Measurements from ENCODE around the gene PAX9.

The PAX9 gene

GRCh38 chr14:36655963-36656686 lies 5.5 kb upstream of the PAX9 start:
- Histone ChIP-seq H3K36me3 (ENCODE audit: low read length) (no peaks in the 10 kb centered on the region), H3K9me2 (replicated peaks; ENCODE audit: insufficient read depth, low read length) (no peaks in the 10 kb centered on the region), H3K27me3 (ENCODE audit: low read length) (no peaks in the 10 kb centered on the region), H4K20me1 (ENCODE audit: low read depth, low read length) (no peaks in the 10 kb centered on the region), H3K9ac (ENCODE audit: low read length) (no peak overlapping the region), H2AFZ (ENCODE audit: low read depth, low read length, severe bottlenecking) (no peak overlapping the region), H3K4me3 (ENCODE audit: insufficient read depth, low read length, poor library complexity, severe bottlenecking) (no peak overlapping the region), H3F3A (ENCODE audit: insufficient read depth) (no peaks in the 10 kb centered on the region), H3K27ac (ENCODE audit: low read depth, low read length) (no peak overlapping the region), H3K9me3 (ENCODE audit: insufficient read depth, low read length) (no peaks in the 10 kb centered on the region), H3K4me2 (ENCODE audit: low read depth, low read length, poor library complexity, severe bottlenecking) (no peak overlapping the region), H3K79me2 (ENCODE audit: insufficient read depth, low read length) (no peaks in the 10 kb centered on the region)
- no peak for TF ChIP-seq EZH2phosphoT487 (conservative IDR thresholded peaks at IDR 0.05; ENCODE audit: low read length)
- TF ChIP-seq CTCF (IDR thresholded peaks at IDR 0.05; ENCODE audit: insufficient read depth, low read length, poor library complexity, severe bottlenecking) = no peak

GRCh38 chr14:36656687-36657398 lies 4.8 kb upstream of the PAX9 start:
- no peak overlapping the region for H3K4me2 ChIP-seq (ENCODE audit: low read depth, low read length, poor library complexity, severe bottlenecking)
- H3K36me3 ChIP-seq (ENCODE audit: low read length) = no peaks in the 10 kb centered on the region
- no peaks in the 10 kb centered on the region for H3K27me3 ChIP-seq (ENCODE audit: low read length)
- TF ChIP-seq CTCF (IDR thresholded peaks at IDR 0.05; ENCODE audit: insufficient read depth, low read length, poor library complexity, severe bottlenecking) (no peak), EZH2phosphoT487 (conservative IDR thresholded peaks at IDR 0.05; ENCODE audit: low read length) (no peak)
- no peaks in the 10 kb centered on the region for H3K79me2 ChIP-seq (ENCODE audit: insufficient read depth, low read length)
- H3K4me3 ChIP-seq (ENCODE audit: insufficient read depth, low read length, poor library complexity, severe bottlenecking) = no peak overlapping the region
- H3K9me2 ChIP-seq (replicated peaks; ENCODE audit: insufficient read depth, low read length) = no peaks in the 10 kb centered on the region
- H3K9ac ChIP-seq (ENCODE audit: low read length) = no peak overlapping the region
- no peaks in the 10 kb centered on the region for H3K9me3 ChIP-seq (ENCODE audit: insufficient read depth, low read length)
- no peaks in the 10 kb centered on the region for H4K20me1 ChIP-seq (ENCODE audit: low read depth, low read length)
- no peak overlapping the region for H2AFZ ChIP-seq (ENCODE audit: low read depth, low read length, severe bottlenecking)
- H3F3A ChIP-seq (ENCODE audit: insufficient read depth) = no peaks in the 10 kb centered on the region
- H3K27ac ChIP-seq (ENCODE audit: low read depth, low read length) = no peak overlapping the region

- H3K4me3 ChIP-seq (ENCODE audit: insufficient read depth, low read length, poor library complexity, severe bottlenecking) = no peak overlapping the region
- H2AFZ ChIP-seq (ENCODE audit: low read depth, low read length, severe bottlenecking) = no peak overlapping the region
- H3K9me3 ChIP-seq (ENCODE audit: insufficient read depth, low read length) = no peaks in the 10 kb centered on the region
- H3K36me3 ChIP-seq (ENCODE audit: low read length) = no peaks in the 10 kb centered on the region
- no peak overlapping the region for H3K27ac ChIP-seq (ENCODE audit: low read depth, low read length)
- no peaks in the 10 kb centered on the region for H3K79me2 ChIP-seq (ENCODE audit: insufficient read depth, low read length)
- H3K4me2 ChIP-seq (ENCODE audit: low read depth, low read length, poor library complexity, severe bottlenecking) = no peak overlapping the region
- H3F3A ChIP-seq (ENCODE audit: insufficient read depth) = no peaks in the 10 kb centered on the region
- H3K9ac ChIP-seq (ENCODE audit: low read length) = no peak overlapping the region
- no peaks in the 10 kb centered on the region for H4K20me1 ChIP-seq (ENCODE audit: low read depth, low read length)
- TF ChIP-seq EZH2phosphoT487 (conservative IDR thresholded peaks at IDR 0.05; ENCODE audit: low read length) (no peak), CTCF (IDR thresholded peaks at IDR 0.05; ENCODE audit: insufficient read depth, low read length, poor library complexity, severe bottlenecking) (no peak)
- no peaks in the 10 kb centered on the region for H3K27me3 ChIP-seq (ENCODE audit: low read length)
- H3K9me2 ChIP-seq (replicated peaks; ENCODE audit: insufficient read depth, low read length) = no peaks in the 10 kb centered on the region
Observed at GRCh38 chr14:36657399-36658122, 4.1 kb upstream of the PAX9 start.

Measured in SU-DHL-6 (cell line).